LNCaP clone FGC (cell line): Measurements from ENCODE around the gene PPP1R36.
"Not testable (repeated sequence)": the region's sequence is repeated elsewhere in the genome, so short reads cannot be mapped to it uniquely, and the experiment has no call there.

Experiments
- DNase-seq: peaks from one replicate; pipeline ENCODE4 v3.0.0-alpha.2; 2011; ENCODE audit warnings: low read depth
- H3K4me3 ChIP-seq: 2 replicates; pipeline ENCODE4 v1.5.1; 2011; ENCODE audit warnings: mild to moderate bottlenecking, low read depth, low read length, control low read depth
- TF ChIP-seq, protein P1 (sequence below): IDR thresholded peaks from 2 replicates; pipeline ENCODE4 v1.5.1; 2012; ENCODE audit warnings: mild to moderate bottlenecking; ENCODE audit not compliant: control insufficient read depth, insufficient read depth; ENCODE audit errors: extremely low read depth

The PPP1R36 gene

DNA sequence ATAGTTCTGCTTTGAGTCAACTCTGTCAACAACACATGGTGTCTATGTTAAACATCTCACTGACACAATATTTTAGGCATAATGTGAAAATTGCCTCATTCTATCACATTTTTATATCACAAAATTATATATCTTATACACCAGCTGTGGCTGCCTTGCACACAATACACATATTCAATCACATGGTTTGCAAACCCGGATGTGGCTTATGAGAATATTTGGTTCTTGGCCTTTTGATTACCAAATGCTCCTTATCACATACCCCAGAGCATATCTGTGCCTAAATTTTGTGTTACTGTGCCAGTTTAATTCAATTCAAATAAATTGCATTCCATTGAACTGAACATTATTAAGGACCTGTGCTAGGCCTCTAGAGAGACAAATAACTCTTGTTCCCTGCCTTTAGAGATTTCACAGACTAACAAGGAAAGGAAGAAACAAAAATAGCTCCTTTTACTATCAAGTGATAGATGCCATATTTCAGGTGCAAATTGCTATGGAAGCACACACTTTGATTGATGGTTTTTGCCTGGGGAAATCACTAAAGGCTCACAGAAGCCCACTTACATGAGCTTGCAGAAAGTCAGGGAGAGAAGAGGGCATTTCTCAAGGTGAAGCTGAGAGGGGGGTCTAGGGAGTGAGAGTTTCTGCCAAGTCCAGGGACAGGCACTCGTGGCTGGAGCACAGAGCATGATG is 63.4 kb downstream of the PPP1R36 start:
- TF ChIP-seq, protein P1, sequence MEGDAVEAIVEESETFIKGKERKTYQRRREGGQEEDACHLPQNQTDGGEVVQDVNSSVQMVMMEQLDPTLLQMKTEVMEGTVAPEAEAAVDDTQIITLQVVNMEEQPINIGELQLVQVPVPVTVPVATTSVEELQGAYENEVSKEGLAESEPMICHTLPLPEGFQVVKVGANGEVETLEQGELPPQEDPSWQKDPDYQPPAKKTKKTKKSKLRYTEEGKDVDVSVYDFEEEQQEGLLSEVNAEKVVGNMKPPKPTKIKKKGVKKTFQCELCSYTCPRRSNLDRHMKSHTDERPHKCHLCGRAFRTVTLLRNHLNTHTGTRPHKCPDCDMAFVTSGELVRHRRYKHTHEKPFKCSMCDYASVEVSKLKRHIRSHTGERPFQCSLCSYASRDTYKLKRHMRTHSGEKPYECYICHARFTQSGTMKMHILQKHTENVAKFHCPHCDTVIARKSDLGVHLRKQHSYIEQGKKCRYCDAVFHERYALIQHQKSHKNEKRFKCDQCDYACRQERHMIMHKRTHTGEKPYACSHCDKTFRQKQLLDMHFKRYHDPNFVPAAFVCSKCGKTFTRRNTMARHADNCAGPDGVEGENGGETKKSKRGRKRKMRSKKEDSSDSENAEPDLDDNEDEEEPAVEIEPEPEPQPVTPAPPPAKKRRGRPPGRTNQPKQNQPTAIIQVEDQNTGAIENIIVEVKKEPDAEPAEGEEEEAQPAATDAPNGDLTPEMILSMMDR: no peak
- DNase-seq: no peak
- no peak overlapping the region for H3K4me3 ChIP-seq

DNA sequence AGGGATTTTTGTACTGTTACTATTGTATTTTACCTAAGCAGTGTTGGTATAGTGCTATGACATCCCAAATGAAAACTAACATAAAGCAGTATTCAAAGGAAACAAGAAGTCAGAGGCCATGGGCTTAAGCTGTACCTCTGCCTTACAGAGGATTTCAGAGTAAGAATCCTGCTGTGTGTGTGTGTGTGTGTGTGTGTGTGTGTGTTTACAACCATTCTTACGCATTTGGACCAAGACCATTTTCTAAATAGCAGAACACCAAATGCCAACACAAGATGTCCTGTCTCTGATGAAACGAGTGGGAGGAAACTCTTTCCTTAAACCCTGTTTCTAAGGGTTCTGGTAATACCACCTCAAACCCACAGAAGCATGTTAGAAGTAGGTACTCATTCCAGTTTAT is 64.4 kb downstream of the PPP1R36 start:
- DNase-seq: no peak

DNA sequence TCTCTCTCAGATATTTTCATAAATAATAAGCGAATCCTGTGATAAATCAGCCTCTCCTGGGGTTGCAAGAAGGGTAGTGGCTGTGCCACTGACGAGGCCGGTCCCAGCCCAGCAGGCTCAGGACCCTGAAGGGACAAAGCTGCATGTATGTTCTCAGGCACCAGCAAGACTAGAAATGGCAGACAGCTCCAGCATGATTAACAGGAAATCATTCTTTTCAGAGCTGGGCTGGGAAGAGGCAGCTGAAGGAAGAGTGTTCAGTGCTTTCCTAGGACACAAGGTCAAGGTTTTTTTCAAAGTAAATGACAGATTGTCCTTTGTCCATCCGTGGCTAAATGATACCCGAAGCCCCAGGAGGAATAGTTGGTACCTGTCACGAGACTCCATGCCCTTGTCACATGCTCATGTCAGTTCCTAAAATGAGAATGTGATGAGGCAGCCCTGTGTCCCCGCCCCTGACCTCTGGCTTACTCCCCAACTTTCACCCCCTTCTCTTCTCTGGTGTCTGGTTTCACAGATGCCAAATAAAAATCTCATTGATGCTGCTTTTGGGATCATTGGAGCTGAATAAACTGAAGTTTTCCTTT is 65.1 kb downstream of the PPP1R36 start:
- no peak overlapping the region for H3K4me3 ChIP-seq
- DNase-seq: no peak
- TF ChIP-seq, protein P1: no peak

More for the DNA sequence above, 64.4 kb downstream of the PPP1R36 start:
- TF ChIP-seq, protein P1: no peak
- H3K4me3 ChIP-seq: no peak overlapping the region

DNA sequence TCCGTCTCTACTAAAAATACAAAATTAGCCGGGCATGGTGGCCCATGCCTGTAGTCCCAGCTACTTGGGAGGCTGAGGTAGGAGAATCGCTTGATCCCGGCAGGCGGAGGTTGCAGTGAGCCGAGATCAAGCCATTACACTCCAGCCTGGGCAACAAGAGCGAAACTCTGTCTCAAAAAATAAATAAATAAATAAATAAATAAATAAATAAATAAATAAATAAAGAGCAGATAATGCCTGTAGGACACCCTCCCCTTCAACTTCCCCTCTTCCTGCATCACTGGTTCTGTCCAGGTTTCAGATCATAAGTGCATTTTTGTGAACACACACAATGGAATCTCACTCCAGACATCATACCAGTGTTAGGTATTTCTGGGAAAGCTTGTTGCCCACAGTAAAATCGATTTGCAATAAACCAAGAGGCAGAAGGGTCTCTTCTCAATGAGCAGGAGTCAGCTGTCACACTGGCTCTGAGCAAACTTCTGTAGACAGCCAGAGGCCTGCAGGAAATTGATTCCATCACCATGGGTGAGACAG is 68.2 kb downstream of the PPP1R36 start:
- H3K4me3 ChIP-seq, DNase-seq: not testable (repeated sequence)

DNA sequence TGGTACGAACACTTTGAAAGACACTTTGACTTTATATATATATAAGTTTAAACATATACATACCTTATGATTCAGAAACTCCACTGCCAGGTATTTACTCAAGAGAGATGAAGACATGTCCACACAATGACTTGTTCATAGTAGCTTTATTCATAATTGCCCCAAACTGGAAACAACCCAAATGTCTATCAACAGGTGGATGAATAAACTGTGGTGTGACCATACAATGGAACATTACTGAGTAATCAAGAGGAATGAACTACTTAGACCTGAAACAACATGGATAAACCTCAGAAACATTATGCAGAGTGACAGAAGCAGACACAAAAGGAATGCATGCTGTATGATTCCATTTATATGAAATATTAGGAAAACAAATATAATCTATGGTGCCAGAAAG is 71.1 kb downstream of the PPP1R36 start:
- no peak for DNase-seq
- no peak overlapping the region for H3K4me3 ChIP-seq
- TF ChIP-seq, protein P1: no peak

DNA sequence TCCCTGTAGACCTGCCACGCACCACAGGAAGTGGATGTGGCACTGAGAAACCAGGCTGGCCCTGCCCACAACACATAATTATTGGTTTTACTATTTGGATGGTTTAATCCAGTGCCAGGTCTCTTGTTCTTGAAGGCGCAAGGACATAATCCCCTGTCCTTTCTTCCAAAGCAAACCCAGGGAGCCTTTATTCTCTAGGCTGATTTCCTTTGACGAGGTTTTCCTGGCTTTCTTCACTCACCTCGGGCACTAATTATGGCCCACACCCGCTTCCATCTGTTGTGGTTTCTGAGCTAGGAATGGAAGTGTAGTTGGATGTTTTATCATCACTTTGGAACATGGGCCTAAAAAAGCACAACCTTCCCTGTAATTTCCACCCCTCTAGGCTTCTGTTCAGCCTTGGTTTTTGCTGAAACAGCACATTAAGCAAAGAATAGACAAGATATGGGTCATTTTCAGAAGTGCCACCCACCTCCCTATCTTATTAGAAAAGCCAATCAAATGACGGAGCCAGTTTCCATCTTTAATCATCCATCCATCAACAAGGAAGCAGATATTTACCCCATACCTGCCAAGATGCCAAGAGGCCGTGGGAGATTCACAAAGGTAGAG is 73.9 kb downstream of the PPP1R36 start:
- no peak for DNase-seq
- TF ChIP-seq, protein P1: no peak

More for the DNA sequence above, 73.9 kb downstream of the PPP1R36 start:
- H3K4me3 ChIP-seq: no peak overlapping the region
